ENCODE results near the gene ASB10.

The ASB10 gene

GRCh38 chr7:151126491-151127137 lies 60.4 kb downstream of the ASB10 start:
- Histone ChIP-seq H3K79me2 (ENCODE audit: control insufficient read depth, low read length) (no peaks in the 10 kb centered on the region), H4K20me1 (ENCODE audit: control insufficient read depth, insufficient read depth, low read depth, low read length) (no peaks in the 10 kb centered on the region; the same call in 1 of the 2 replicates), H3K9me3 (ENCODE audit: control insufficient read depth, insufficient read depth, low read length) (no peaks in the 10 kb centered on the region), H3F3A (ENCODE audit: control insufficient read depth, insufficient read depth) (no peaks in the 10 kb centered on the region), H3K27ac (ENCODE audit: low read depth, low read length) (no peak overlapping the region), H3K4me3 (ENCODE audit: low read length) (no peak overlapping the region), H3K9me2 (replicated peaks; ENCODE audit: control insufficient read depth, low read length) (no peaks in the 10 kb centered on the region), H3K27me3 (ENCODE audit: control insufficient read depth, low read length) (no peaks in the 10 kb centered on the region), H3K36me3 (ENCODE audit: control insufficient read depth, low read length) (no peaks in the 10 kb centered on the region), H3K4me1 (ENCODE audit: control insufficient read depth, low read length) (no peaks in the 10 kb centered on the region), H3K4me2 (ENCODE audit: low read length) (no peak overlapping the region)
- no peak for TF ChIP-seq CTCF (IDR thresholded peaks at IDR 0.05; ENCODE audit: low read depth, low read length, poor library complexity, severe bottlenecking)
- TF ChIP-seq EZH2phosphoT487 (IDR thresholded peaks at IDR 0.05; ENCODE audit: borderline replicate concordance, low read length): no peak

- Histone ChIP-seq H3K4me2 (ENCODE audit: low read length) (no peak overlapping the region), H3K9me2 (replicated peaks; ENCODE audit: control insufficient read depth, low read length) (no peaks in the 10 kb centered on the region), H3K4me3 (ENCODE audit: low read length) (no peak overlapping the region), H3K36me3 (ENCODE audit: control insufficient read depth, low read length) (no peaks in the 10 kb centered on the region), H3K79me2 (ENCODE audit: control insufficient read depth, low read length) (no peaks in the 10 kb centered on the region), H3K9me3 (ENCODE audit: control insufficient read depth, insufficient read depth, low read length) (no peaks in the 10 kb centered on the region), H3F3A (ENCODE audit: control insufficient read depth, insufficient read depth) (no peaks in the 10 kb centered on the region), H3K27me3 (ENCODE audit: control insufficient read depth, low read length) (no peaks in the 10 kb centered on the region), H3K27ac (ENCODE audit: low read depth, low read length) (no peak overlapping the region), H4K20me1 (ENCODE audit: control insufficient read depth, insufficient read depth, low read depth, low read length) (no peaks in the 10 kb centered on the region; the same call in 1 of the 2 replicates), H3K4me1 (ENCODE audit: control insufficient read depth, low read length) (no peaks in the 10 kb centered on the region)
- no peak for TF ChIP-seq CTCF (IDR thresholded peaks at IDR 0.05; ENCODE audit: low read depth, low read length, poor library complexity, severe bottlenecking)
- no peak for TF ChIP-seq EZH2phosphoT487 (IDR thresholded peaks at IDR 0.05; ENCODE audit: borderline replicate concordance, low read length)
Measured at GRCh38 chr7:151125846-151126481, 61.1 kb downstream of the ASB10 start.

Measured in DOHH2 (cell line).